GM23338 (cell line): ENCODE data around the gene PSMD13. TPM values are rescaled to one million over a fixed set of nuclear protein-coding genes. Genes with fewer than 3 reads are reported as not detected.

ENCODE experiments used
- ATAC-seq: fragments of 200-7000 bp; cut with Tn5 transposase; 3 replicates; pipeline ENCODE4 v1.9.1; 2020
- DNase-seq: peaks from one replicate; pipeline ENCODE4 v3.0.0-alpha.2; 2015; ENCODE audit warnings: low spot score
- H2AFZ ChIP-seq: fragments of 200-600 bp; sonication (generic); 2 replicates; pipeline ENCODE4 v1.8.0; 2016; ENCODE audit warnings: antibody characterized with exemption, mild to moderate bottlenecking, moderate library complexity
- H3F3A ChIP-seq: fragments of 200-600 bp; sonication (generic); replicated peaks from 2 replicates; pipeline ENCODE4 v1.8.0; 2017; ENCODE audit warnings: antibody characterized with exemption, mixed run types, low read depth
- H3K27ac ChIP-seq: fragments of 200-600 bp; sonication (generic); 2 replicates; pipeline ENCODE4 v1.6.1; 2016; ENCODE audit warnings: low read depth
- H3K27me3 ChIP-seq: fragments of 200-600 bp; sonication (generic); 2 replicates; pipeline ENCODE4 v1.8.0; 2016; ENCODE audit warnings: mild to moderate bottlenecking, mixed run types, moderate library complexity; ENCODE audit not compliant: insufficient read depth
- H3K36me3 ChIP-seq: fragments of 200-600 bp; sonication (generic); 2 replicates; pipeline ENCODE4 v1.8.0; 2016; ENCODE audit warnings: mild to moderate bottlenecking; ENCODE audit not compliant: insufficient read depth
- H3K4me1 ChIP-seq: fragments of 200-600 bp; sonication (generic); 2 replicates; pipeline ENCODE4 v1.8.0; 2016; ENCODE audit warnings: mild to moderate bottlenecking, moderate library complexity; ENCODE audit not compliant: insufficient read depth
- H3K4me2 ChIP-seq: fragments of 200-600 bp; sonication (generic); 2 replicates; pipeline ENCODE4 v1.7.1; 2017; ENCODE audit warnings: mixed run types
- H3K4me3 ChIP-seq: fragments of 200-600 bp; sonication (generic); 2 replicates; pipeline ENCODE4 v1.6.1; 2016; ENCODE audit warnings: mixed run types
- H3K79me2 ChIP-seq: fragments of 200-600 bp; sonication (generic); replicated peaks from 2 replicates; pipeline ENCODE4 v1.8.0; 2017; ENCODE audit warnings: mild to moderate bottlenecking; ENCODE audit not compliant: insufficient read depth
- H3K9me2 ChIP-seq: fragments of 200-600 bp; sonication (generic); 2 replicates; pipeline ENCODE4 v1.8.0; 2017; ENCODE audit not compliant: insufficient read depth
- H4K20me1 ChIP-seq: fragments of 200-600 bp; sonication (generic); replicated peaks from 2 replicates; pipeline ENCODE4 v1.8.0; 2017; ENCODE audit warnings: mild to moderate bottlenecking; ENCODE audit not compliant: insufficient read depth
- H3K27ac Mint-ChIP-seq: 2 replicates; pipeline ENCODE4 v1.8.0; 2020; ENCODE audit warnings: inconsistent platforms, mild to moderate bottlenecking, moderate library complexity, mixed read lengths
- H3K27me3 Mint-ChIP-seq: 3 replicates; pipeline ENCODE4 v1.8.0; 2022; ENCODE audit warnings: low read depth, mild to moderate bottlenecking, moderate library complexity, mixed read lengths, inconsistent platforms; ENCODE audit not compliant: insufficient read depth, poor library complexity
- H3K36me3 Mint-ChIP-seq: 3 replicates; pipeline ENCODE4 v1.8.0; 2021; ENCODE audit warnings: low read depth, mild to moderate bottlenecking, inconsistent platforms, moderate library complexity, mixed read lengths
- H3K4me1 Mint-ChIP-seq: 3 replicates; pipeline ENCODE4 v1.8.0; 2020; ENCODE audit warnings: mild to moderate bottlenecking, inconsistent platforms, mixed read lengths
- H3K4me3 Mint-ChIP-seq: 3 replicates; pipeline ENCODE4 v1.8.0; 2021; ENCODE audit warnings: moderate library complexity, mild to moderate bottlenecking, inconsistent platforms, mixed read lengths
- H3K9me3 Mint-ChIP-seq: 3 replicates; pipeline ENCODE4 v1.8.0; 2020; ENCODE audit warnings: moderate library complexity, mild to moderate bottlenecking, inconsistent platforms, mixed read lengths
- CREB1 ChIP-seq: fragments of 250-450 bp; sonication (Bioruptor Pico); IDR thresholded peaks from 2 replicates; pipeline ENCODE4 v1.5.0; 2020; ENCODE audit warnings: low read depth, mild to moderate bottlenecking, moderate library complexity
- ETS1 ChIP-seq: IDR thresholded peaks from 2 replicates; pipeline ENCODE4 v1.6.1; 2016; ENCODE audit warnings: antibody characterized with exemption
- EZH2 ChIP-seq: fragments of 200-600 bp; sonication (generic); IDR thresholded peaks from one replicate; pipeline ENCODE4 v1.8.0; 2017; ENCODE audit warnings: antibody characterized with exemption, mild to moderate bottlenecking, low read depth; ENCODE audit not compliant: unreplicated experiment
- EZH2phosphoT487 ChIP-seq: fragments of 200-600 bp; sonication (generic); IDR thresholded peaks from one replicate; pipeline ENCODE4 v1.8.1; 2018; ENCODE audit warnings: antibody characterized with exemption; ENCODE audit not compliant: unreplicated experiment
- JUNB ChIP-seq: IDR thresholded peaks from one replicate; pipeline ENCODE4 v1.6.1; 2016; ENCODE audit warnings: antibody characterized with exemption; ENCODE audit not compliant: unreplicated experiment
- NANOG ChIP-seq: IDR thresholded peaks from 2 replicates; pipeline ENCODE4 v1.6.1; 2016; ENCODE audit warnings: antibody characterized with exemption, borderline replicate concordance
- POLR2AphosphoS5 ChIP-seq: IDR thresholded peaks from 2 replicates; pipeline ENCODE4 v1.6.1; 2016; ENCODE audit warnings: antibody characterized with exemption, low read depth
- REST ChIP-seq: IDR thresholded peaks from one replicate; pipeline ENCODE4 v1.6.1; 2018; ENCODE audit warnings: antibody characterized with exemption; ENCODE audit not compliant: unreplicated experiment
- STAT1 ChIP-seq: IDR thresholded peaks from one replicate; pipeline ENCODE4 v1.6.1; 2016; ENCODE audit warnings: antibody characterized with exemption; ENCODE audit not compliant: unreplicated experiment
- ZNF114 ChIP-seq: fragments of 250-450 bp; sonication (Bioruptor Pico); IDR thresholded peaks from 2 replicates; pipeline ENCODE4 v1.5.0; 2020; ENCODE audit warnings: mild to moderate bottlenecking, moderate library complexity
- ZNF331 ChIP-seq: fragments of 250-450 bp; sonication (Bioruptor Pico); IDR thresholded peaks from 2 replicates; pipeline ENCODE4 v1.5.0; 2020; ENCODE audit warnings: low read depth, mild to moderate bottlenecking, moderate library complexity
- ZNF462 ChIP-seq: fragments of 250-450 bp; sonication (Bioruptor Pico); IDR thresholded peaks from 2 replicates; pipeline ENCODE4 v1.5.0; 2020; ENCODE audit warnings: mild to moderate bottlenecking, moderate library complexity
- polyA plus RNA-seq: library from polyadenylated mRNA; unstranded; fragments of >200 nt; fragmentation: Nextera tagmentation; extraction: Ambion mirVana; gene quantifications from 2 replicates; pipeline ENCODE4 v1.2.1, GENCODE V29; 2016
- total RNA-seq: library from RNA; depleted of rRNA; stranded (reverse); fragments of >200 nt; shearing (Covaris generic); gene quantifications from 2 replicates; pipeline ENCODE4 v1.2.3, GENCODE V29; 2014
- TF ChIP-seq, protein P1 (sequence below), 2 experiments: fragments of 200-600 bp in 1 of 2; sonication (generic) in 1 of 2; conservative IDR thresholded peaks; 2 replicates each; pipeline versions ENCODE4 v1.5.1 to v1.6.1; 2016 to 2017; ENCODE audit warnings: antibody characterized with exemption in 2 of 2, low read depth in 2 of 2, mild to moderate bottlenecking in 2 of 2, moderate library complexity in 1 of 2

The PSMD13 gene
- total and polyA plus RNA-seq, 2 experiments from 2014 or later: 111 to 114 TPM

DNA sequence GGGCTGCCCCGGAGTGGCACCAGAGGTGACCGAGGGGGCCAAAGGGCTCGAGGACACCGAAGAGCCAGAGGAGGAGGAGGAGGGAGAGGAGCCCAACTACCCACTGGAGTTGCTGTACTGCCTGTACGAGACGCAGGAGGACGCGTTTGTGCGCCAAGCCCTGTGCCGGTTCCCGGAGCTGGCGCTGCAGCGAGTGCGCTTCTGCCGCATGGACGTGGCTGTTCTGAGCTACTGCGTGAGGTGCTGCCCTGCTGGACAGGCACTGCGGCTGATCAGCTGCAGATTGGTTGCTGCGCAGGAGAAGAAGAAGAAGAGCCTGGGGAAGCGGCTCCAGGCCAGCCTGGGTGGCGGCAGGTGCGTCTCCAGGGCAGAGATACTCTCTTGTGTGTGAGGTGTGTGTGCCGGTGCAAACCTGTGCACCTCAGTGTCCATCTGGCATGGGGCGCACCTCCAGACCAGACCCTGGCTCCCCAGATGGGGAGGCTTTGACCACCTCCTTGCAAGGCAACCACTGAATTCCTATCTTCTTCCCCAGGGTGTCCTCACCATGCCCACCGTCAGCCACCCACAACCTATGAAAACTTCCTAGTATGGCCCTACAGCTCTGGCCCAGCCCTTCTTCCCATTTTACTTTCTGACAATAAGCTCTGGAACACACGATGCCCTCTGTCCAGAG lies 44.8 kb downstream of the PSMD13 start:
- Histone ChIP-seq H4K20me1 (no peaks in the 10 kb centered on the region), H3K27me3 (peaks cover 60% of the 10 kb centered on the region)
- ATAC-seq: no peak

More for the DNA sequence above, 44.8 kb downstream of the PSMD13 start:
- no peak overlapping the region for H3K4me2 ChIP-seq
- no peak overlapping the region; the same call in 2 of the 3 replicates for H3K4me3 Mint-ChIP-seq
- no peak overlapping the region for H2AFZ ChIP-seq
- H3K36me3 ChIP-seq: no peaks in the 10 kb centered on the region
- H3K4me1 Mint-ChIP-seq: peaks cover 24% of the 10 kb centered on the region
- H3K27me3 Mint-ChIP-seq: peaks cover 59% of the 10 kb centered on the region
- H3K27ac ChIP-seq: no peak overlapping the region
- no peaks in the 10 kb centered on the region for H3K4me1 ChIP-seq
- no peaks in the 10 kb centered on the region for H3K79me2 ChIP-seq
- TF ChIP-seq REST (no peak), ZNF114 (no peak), EZH2phosphoT487 (no peak), ZNF462 (CRISPR knock-in tag) (no peak), STAT1 (no peak), JUNB (no peak), CREB1 (CRISPR knock-in tag) (no peak), ZNF331 (CRISPR knock-in tag) (no peak), ETS1 (no peak), POLR2AphosphoS5 (no peak), EZH2 (no peak), NANOG (no peak)
- TF ChIP-seq, protein P1, sequence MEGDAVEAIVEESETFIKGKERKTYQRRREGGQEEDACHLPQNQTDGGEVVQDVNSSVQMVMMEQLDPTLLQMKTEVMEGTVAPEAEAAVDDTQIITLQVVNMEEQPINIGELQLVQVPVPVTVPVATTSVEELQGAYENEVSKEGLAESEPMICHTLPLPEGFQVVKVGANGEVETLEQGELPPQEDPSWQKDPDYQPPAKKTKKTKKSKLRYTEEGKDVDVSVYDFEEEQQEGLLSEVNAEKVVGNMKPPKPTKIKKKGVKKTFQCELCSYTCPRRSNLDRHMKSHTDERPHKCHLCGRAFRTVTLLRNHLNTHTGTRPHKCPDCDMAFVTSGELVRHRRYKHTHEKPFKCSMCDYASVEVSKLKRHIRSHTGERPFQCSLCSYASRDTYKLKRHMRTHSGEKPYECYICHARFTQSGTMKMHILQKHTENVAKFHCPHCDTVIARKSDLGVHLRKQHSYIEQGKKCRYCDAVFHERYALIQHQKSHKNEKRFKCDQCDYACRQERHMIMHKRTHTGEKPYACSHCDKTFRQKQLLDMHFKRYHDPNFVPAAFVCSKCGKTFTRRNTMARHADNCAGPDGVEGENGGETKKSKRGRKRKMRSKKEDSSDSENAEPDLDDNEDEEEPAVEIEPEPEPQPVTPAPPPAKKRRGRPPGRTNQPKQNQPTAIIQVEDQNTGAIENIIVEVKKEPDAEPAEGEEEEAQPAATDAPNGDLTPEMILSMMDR (conservative IDR thresholded peaks at IDR 0.05; ENCODE audit: low read depth in 2 of 2): no peak
- H3K27ac Mint-ChIP-seq: no peak overlapping the region
- no peaks in the 10 kb centered on the region for H3K9me3 Mint-ChIP-seq
- no peaks in the 10 kb centered on the region for H3K9me2 ChIP-seq
- no peaks in the 10 kb centered on the region; the same call in 2 of the 3 replicates for H3K36me3 Mint-ChIP-seq
- no peaks in the 10 kb centered on the region; the same call in 1 of the 2 replicates for H3F3A ChIP-seq
- no peak for DNase-seq
- no peak overlapping the region for H3K4me3 ChIP-seq
